ENCODE results near the gene DRD3. TPM values are rescaled to one million over a fixed set of nuclear protein-coding genes. Genes with fewer than 3 reads are reported as not detected.

Gene DRD3
- polyA plus RNA-seq, 1 donor from 2014 or later: not detected

GRCh38 chr3:114128826-114129225 is 50.0 kb downstream of the DRD3 start:
- no peaks in the 10 kb centered on the region for H3K36me3 ChIP-seq (ENCODE audit: insufficient read depth, low read length)
- H3K9me3 ChIP-seq (ENCODE audit: low read length): no peaks in the 10 kb centered on the region
- H4K20me1 ChIP-seq (ENCODE audit: insufficient read depth): no peaks in the 10 kb centered on the region
- no peaks in the 10 kb centered on the region for H3K9me2 ChIP-seq (ENCODE audit: insufficient read depth, low read length)
- no peaks in the 10 kb centered on the region for H3K79me2 ChIP-seq (replicated peaks; ENCODE audit: insufficient read depth, low read length)
- H3F3A ChIP-seq (ENCODE audit: insufficient read depth, low read length, poor library complexity, severe bottlenecking): no peaks in the 10 kb centered on the region
- no peak overlapping the region for H3K9ac ChIP-seq (ENCODE audit: low read length)
- no peak overlapping the region for H3K4me3 ChIP-seq (ENCODE audit: low read length)
- no peak overlapping the region for H3K4me2 ChIP-seq (ENCODE audit: low read length)
- TF ChIP-seq CTCF (IDR thresholded peaks at IDR 0.05; ENCODE audit: poor library complexity, severe bottlenecking) (no peak), REST (IDR thresholded peaks at IDR 0.05; ENCODE audit: borderline replicate concordance) (no peak), MXI1 (conservative IDR thresholded peaks at IDR 0.05; ENCODE audit: poor library complexity, severe bottlenecking) (no peak), RAD21 (conservative IDR thresholded peaks at IDR 0.05) (no peak), EZH2 (IDR thresholded peaks at IDR 0.05; ENCODE audit: borderline replicate concordance, insufficient read depth, low read length, poor library complexity, severe bottlenecking) (no peak), SMC3 (conservative IDR thresholded peaks at IDR 0.05; ENCODE audit: poor library complexity) (no peak), EP300 (conservative IDR thresholded peaks at IDR 0.05; ENCODE audit: poor library complexity, severe bottlenecking) (no peak), TAF1 (IDR thresholded peaks at IDR 0.05; ENCODE audit: low read depth) (no peak), POLR2AphosphoS5 (IDR thresholded peaks at IDR 0.05) (no peak)
- H3K27ac ChIP-seq (ENCODE audit: low read length): no peak overlapping the region
- no peak overlapping the region for H2AFZ ChIP-seq (ENCODE audit: low read depth, low read length)
- no peaks in the 10 kb centered on the region for H3K27me3 ChIP-seq (ENCODE audit: insufficient read depth, low read depth, low read length)

GRCh38 chr3:114128231-114128630 is 50.6 kb downstream of the DRD3 start:
- Histone ChIP-seq H3K4me3 (ENCODE audit: low read length) (no peak overlapping the region), H3K9ac (ENCODE audit: low read length) (no peak overlapping the region), H3K27ac (ENCODE audit: low read length) (no peak overlapping the region), H3K36me3 (ENCODE audit: insufficient read depth, low read length) (no peaks in the 10 kb centered on the region), H3K9me3 (ENCODE audit: low read length) (no peaks in the 10 kb centered on the region), H3K79me2 (replicated peaks; ENCODE audit: insufficient read depth, low read length) (no peaks in the 10 kb centered on the region), H3F3A (ENCODE audit: insufficient read depth, low read length, poor library complexity, severe bottlenecking) (no peaks in the 10 kb centered on the region), H2AFZ (ENCODE audit: low read depth, low read length) (no peak overlapping the region), H3K4me2 (ENCODE audit: low read length) (no peak overlapping the region), H3K27me3 (ENCODE audit: insufficient read depth, low read depth, low read length) (no peaks in the 10 kb centered on the region), H4K20me1 (ENCODE audit: insufficient read depth) (no peaks in the 10 kb centered on the region), H3K9me2 (ENCODE audit: insufficient read depth, low read length) (no peaks in the 10 kb centered on the region)
- TF ChIP-seq EZH2 (IDR thresholded peaks at IDR 0.05; ENCODE audit: borderline replicate concordance, insufficient read depth, low read length, poor library complexity, severe bottlenecking): no peak
- no peak for TF ChIP-seq TAF1 (IDR thresholded peaks at IDR 0.05; ENCODE audit: low read depth)

GRCh38 chr3:114127517-114127916 is 51.3 kb downstream of the DRD3 start:
- no peaks in the 10 kb centered on the region for H3K27me3 ChIP-seq (ENCODE audit: insufficient read depth, low read depth, low read length)

More at GRCh38 chr3:114127517-114127916, 51.3 kb downstream of the DRD3 start:
- TF ChIP-seq CTCF (IDR thresholded peaks at IDR 0.05; ENCODE audit: poor library complexity, severe bottlenecking) (no peak), EP300 (conservative IDR thresholded peaks at IDR 0.05; ENCODE audit: poor library complexity, severe bottlenecking) (no peak), EZH2 (IDR thresholded peaks at IDR 0.05; ENCODE audit: borderline replicate concordance, insufficient read depth, low read length, poor library complexity, severe bottlenecking) (no peak), RAD21 (conservative IDR thresholded peaks at IDR 0.05) (no peak), SMC3 (conservative IDR thresholded peaks at IDR 0.05; ENCODE audit: poor library complexity) (no peak), POLR2AphosphoS5 (IDR thresholded peaks at IDR 0.05) (no peak), MXI1 (conservative IDR thresholded peaks at IDR 0.05; ENCODE audit: poor library complexity, severe bottlenecking) (no peak), TAF1 (IDR thresholded peaks at IDR 0.05; ENCODE audit: low read depth) (no peak), REST (IDR thresholded peaks at IDR 0.05; ENCODE audit: borderline replicate concordance) (no peak)
- Histone ChIP-seq H3K9me3 (ENCODE audit: low read length) (no peaks in the 10 kb centered on the region), H3F3A (ENCODE audit: insufficient read depth, low read length, poor library complexity, severe bottlenecking) (no peaks in the 10 kb centered on the region), H3K79me2 (replicated peaks; ENCODE audit: insufficient read depth, low read length) (no peaks in the 10 kb centered on the region), H3K9ac (ENCODE audit: low read length) (no peak overlapping the region), H3K9me2 (ENCODE audit: insufficient read depth, low read length) (no peaks in the 10 kb centered on the region), H3K27ac (ENCODE audit: low read length) (no peak overlapping the region), H3K4me2 (ENCODE audit: low read length) (no peak overlapping the region), H3K4me3 (ENCODE audit: low read length) (no peak overlapping the region), H2AFZ (ENCODE audit: low read depth, low read length) (no peak overlapping the region), H4K20me1 (ENCODE audit: insufficient read depth) (no peaks in the 10 kb centered on the region), H3K36me3 (ENCODE audit: insufficient read depth, low read length) (no peaks in the 10 kb centered on the region)
